ENCODE data around the gene MRPL54.

GRCh38 chr19:3762501-3763459 lies at the start of gene MRPL54:
- no peak for TF ChIP-seq CTCF (conservative IDR thresholded peaks at IDR 0.05; ENCODE audit: low read length)
- no peak for TF ChIP-seq EZH2phosphoT487 (IDR thresholded peaks at IDR 0.05; ENCODE audit: borderline replicate concordance, low read depth, low read length)
